HG03571 (cell line): Measurements from ENCODE around the gene CFAP20DC.
"Not testable (repeated sequence)": the region's sequence is repeated elsewhere in the genome, so short reads cannot be mapped to it uniquely, and the experiment has no call there.

Experiments used
- ATAC-seq: cut with Tn5 transposase; IDR thresholded peaks from one replicate; pipeline ENCODE4 v1.9.1; 2021; ENCODE audit not compliant: unreplicated experiment

The CFAP20DC gene

GRCh38 chr3:58704304-58704703 is 345.5 kb downstream of the CFAP20DC start:
- not testable (repeated sequence) for ATAC-seq

- ATAC-seq = no peak
Observed at GRCh38 chr3:58698246-58698645, 351.6 kb downstream of the CFAP20DC start.

GRCh38 chr3:58697561-58697960 is 352.3 kb downstream of the CFAP20DC start:
- ATAC-seq = peak; percentile 55

GRCh38 chr3:58696813-58697212 is 353.0 kb downstream of the CFAP20DC start:
- not testable (repeated sequence) for ATAC-seq

- ATAC-seq = no peak
Observed at GRCh38 chr3:58696093-58696492, 353.7 kb downstream of the CFAP20DC start.

GRCh38 chr3:58695284-58695683 is 354.5 kb downstream of the CFAP20DC start:
- ATAC-seq = not testable (repeated sequence)

GRCh38 chr3:58693940-58694850 is 355.6 kb downstream of the CFAP20DC start:
- ATAC-seq = peak; percentile 61

GRCh38 chr3:58692484-58692883 is 357.3 kb downstream of the CFAP20DC start:
- no peak for ATAC-seq
